HG03457 (cell line): ENCODE measurements around the gene BCKDK.
"Not testable (repeated sequence)": the region's sequence is repeated elsewhere in the genome, so short reads cannot be mapped to it uniquely, and the experiment has no call there.

Experiments used
- ATAC-seq: cut with Tn5 transposase; IDR thresholded peaks from one replicate; pipeline ENCODE4 v1.9.1; 2021; ENCODE audit warnings: moderate number of reproducible peaks; ENCODE audit not compliant: unreplicated experiment

Gene BCKDK

DNA sequence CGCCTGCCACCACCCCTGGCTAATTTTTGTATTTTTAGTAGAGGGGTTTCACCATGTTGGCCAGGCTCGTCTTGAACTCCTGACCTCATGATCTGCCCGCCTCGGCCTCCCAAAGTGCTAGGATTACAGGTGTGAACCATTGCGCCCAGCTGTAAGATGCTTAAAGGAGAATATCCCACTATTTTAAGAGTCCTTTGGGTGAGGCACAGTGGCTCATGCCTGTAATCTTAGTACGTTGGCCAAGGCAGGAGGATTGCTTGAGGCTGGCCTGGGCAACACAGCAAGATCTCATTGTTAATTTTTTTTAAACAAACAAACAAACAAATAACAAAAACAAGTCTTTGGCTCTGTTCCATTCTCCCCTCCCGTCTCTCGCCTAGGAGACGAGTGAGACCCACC is 32.9 kb downstream of the BCKDK start:
- ATAC-seq, result not testable (repeated sequence)

DNA sequence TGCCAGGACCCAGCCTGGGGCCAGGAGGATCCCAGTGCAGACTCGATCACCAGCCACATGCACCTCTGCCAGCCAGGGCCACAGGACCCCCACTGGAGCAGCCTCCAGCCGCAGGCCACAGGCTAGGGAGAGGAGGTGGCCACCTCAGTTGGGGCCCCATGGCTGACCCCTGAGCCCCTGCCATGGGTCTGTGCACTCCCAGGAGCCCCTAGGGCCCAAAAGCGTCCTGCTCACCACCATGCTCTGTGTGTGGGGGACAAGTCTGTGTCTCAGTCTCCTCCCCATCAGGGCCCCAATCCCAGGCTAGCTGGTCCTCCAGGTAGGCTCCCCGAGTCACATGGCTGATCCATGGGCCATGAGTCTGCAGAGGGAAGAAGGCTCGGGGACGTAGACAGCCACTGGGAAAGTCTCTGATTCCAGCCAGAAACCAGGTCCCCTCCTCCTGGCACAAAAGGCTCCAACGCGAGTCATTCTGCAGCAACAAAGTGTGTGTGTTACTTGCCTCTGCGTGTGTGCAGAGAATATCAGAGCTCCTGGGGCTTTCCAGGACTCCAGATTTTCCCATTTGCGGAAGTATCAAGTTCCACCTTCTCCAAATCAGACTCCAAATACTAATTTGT is 33.4 kb downstream of the BCKDK start:
- ATAC-seq, result no peak

DNA sequence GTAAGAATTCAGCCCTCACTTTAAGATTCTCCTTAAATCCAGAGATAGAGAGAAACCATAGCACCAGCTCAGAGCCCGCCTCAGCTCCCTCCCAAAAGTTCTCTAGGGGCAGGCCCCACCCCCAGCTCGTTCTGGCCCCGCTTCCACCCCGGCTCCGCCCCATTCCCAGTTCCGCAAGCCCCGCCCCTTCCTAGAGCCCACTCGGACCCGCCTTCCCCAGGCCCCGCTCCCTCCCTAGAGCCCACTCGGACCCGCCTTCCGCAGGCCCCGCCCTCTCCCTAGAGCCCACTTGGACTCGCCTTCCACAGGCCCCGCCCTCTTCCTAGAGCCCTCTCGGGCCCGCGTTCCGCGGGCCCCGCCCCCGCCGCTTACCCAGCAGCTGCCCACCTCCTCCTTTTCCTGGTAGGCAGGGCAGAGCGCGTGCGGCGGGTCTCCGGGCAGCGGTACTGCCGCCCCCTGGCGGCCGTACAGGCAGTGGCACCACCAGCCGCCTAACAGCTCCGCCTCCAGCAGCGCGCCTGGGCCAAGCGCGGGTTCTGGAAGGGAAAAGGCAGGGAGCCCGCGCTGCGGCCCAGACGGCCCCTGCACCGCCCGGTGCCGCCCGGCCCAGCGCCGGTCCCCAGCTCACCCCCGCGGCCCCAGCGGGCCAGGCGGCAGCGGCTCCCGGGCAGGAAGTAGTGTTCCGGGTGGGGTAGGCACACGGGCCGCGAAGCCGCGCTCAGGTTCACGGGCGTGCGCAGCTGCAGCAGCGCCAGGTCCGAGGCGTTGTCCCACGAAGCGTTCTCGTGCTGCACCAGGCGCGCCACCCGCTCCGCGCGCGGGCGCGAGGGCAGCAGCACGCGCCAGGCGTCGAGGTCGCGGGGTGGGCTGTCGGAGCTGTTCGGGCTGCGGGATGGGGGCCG is 34.2 kb downstream of the BCKDK start:
- peak; percentile 86 for ATAC-seq

DNA sequence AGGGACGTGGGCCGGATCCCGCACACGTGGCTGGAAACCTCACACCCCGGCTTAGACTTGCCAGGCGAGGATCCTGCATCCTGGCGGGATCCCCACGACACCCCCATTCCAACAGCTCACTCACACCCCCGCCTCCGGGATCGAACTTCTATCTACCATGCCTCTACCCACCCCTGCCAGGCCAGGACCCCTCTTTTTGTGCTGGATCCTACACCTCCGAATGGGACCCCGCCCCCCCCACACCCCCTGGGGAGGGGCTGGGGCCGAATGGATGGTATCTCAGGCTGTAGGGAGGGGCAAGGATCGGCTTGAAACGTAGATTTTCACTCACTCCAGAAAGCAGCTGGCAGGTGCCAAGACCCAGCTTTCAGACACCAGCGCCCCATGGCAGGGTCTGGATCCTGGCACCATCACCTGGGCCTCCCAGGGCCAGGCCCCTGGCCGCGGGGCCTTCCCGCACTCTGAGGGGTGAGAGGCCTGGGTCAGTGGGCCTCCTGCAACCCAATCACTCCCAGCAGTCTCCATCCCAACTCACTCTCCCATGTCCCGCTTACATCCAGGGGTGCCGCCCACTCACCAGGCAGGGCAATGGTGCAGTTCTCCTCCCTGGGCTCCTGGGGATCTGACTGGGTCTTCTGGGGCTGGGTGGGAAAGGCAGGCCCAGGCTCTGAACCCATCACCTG is 35.0 kb downstream of the BCKDK start:
- no peak for ATAC-seq

DNA sequence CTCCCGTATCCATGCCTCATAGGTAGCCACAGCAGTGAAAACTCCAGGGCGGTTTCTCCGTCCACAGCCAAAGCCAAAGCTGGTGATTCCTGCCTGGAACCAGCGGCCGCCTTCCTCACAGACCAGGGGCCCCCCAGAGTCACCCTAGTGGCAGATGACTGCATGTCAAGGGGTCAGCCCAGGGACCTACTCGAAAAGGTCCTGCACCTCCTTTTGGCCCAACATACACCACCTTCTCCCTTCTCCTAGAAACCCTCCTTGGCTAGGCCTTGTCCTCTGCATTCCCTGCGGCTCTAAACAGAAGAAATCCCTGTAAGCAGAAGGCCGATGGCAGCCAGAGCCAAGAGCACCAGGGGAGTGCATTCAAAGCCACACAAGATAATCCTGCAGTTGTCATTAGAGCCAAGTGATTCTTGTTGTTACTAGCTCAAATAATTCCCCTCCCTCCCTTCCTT is 35.5 kb downstream of the BCKDK start:
- ATAC-seq, result no peak

DNA sequence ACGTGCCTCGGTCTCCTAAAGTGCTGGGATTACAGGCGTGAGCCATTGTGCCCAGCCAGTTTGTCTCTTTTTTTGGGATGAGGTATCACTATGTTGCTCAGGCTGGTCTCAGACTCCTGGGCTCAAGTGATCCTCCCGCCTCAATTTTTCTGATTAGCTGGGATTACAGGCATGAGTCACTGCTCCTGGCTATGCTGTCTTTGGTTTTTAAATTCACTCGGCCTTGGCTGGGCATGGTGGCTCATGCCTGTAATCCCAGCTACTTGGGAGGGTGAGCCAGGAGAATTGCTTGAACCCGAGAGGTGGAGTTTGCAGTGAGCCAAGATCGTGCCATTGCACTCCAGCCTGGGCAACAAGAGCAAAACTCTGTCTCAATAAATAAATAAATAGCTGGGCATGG is 36.2 kb downstream of the BCKDK start:
- ATAC-seq, result not testable (repeated sequence)

DNA sequence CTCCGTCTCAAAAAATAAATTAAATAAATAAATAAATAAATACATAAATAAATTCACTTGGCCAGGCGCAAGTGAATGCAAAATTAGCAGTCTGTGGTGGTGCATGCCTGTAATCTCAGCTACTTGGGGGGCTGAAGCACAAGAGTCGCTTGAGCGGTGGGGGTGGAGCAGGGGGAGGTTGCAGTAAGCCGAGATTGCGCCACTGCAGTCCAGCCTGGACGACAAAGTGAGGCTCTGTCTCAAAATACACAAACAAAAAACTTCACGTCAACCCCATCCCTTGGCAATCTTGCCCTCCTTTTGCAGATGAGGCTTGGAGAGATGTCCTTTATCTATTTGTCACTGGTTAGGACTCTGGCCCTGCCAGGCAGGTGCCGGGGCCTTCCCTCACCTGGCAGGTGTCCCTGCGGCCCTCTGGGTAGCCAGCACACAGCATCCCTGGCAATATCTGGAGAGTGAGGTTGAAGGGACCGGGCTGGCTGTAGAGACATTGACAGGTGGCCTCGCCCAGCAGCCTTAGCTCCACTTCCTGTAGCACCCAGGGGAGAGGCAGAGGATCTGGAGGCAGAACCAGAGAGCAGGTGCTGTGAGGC is 37.3 kb downstream of the BCKDK start:
- no peak for ATAC-seq

DNA sequence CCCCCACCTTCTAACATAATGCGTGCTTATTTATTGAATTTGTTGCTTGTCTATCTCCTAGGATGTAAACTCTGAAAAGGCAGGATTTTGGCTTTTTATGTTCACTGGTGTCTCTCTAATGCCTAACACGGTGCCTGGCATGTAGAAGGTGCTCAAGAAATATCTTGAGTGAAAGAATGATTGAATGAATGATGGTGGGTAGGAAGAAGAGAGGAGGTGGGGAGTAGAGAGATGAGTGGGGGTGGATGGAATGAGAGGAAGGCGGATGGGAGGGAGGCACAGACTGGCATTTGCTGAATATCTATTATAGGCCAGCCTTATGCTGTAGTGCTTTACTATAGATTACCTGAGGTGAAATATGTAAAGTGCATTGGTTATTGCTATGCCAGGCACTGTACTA is 39.4 kb downstream of the BCKDK start:
- ATAC-seq, result no peak

DNA sequence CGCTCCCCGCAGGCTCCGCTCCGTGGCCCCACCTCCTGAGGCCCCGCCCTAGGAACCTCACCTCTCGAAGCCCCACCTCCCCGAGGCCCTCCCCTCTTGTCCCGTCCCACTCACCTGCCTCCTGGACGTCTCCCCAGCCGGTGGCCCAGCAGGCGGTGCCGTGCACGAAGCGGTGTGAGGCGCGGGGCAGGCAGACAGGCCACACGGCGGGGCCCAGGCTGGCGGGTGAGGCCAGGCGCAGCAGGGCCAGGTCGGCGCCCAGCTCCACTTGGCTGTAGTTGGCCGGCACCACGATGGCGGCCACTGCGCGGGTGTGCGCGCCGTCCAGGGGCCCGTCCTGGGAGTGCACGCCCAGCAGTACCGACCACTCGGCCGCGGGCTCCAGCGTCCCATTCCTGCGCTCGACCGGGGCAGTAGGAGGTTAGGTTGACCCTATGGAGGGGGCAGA is 40.1 kb downstream of the BCKDK start:
- no peak for ATAC-seq

DNA sequence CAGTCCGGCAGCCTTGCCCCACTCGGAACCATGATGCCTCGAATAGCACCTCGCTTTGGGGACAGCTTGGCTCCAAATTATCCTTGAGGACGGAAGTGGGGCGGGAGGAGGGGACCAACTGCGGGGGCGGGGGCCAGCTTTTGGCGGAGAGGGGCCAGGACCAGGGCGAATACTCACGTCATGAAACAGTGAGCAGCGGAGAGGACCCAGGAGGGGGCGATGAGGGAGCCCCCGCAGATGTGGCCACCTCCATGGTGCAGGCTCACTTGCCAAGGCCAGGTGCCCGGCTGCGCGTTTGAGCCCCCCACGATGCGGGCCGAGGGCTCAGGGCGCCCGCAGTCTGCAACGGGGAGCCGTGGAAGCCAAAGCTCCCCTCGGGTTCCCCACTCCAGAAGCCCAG is 40.7 kb downstream of the BCKDK start:
- ATAC-seq, result no peak

DNA sequence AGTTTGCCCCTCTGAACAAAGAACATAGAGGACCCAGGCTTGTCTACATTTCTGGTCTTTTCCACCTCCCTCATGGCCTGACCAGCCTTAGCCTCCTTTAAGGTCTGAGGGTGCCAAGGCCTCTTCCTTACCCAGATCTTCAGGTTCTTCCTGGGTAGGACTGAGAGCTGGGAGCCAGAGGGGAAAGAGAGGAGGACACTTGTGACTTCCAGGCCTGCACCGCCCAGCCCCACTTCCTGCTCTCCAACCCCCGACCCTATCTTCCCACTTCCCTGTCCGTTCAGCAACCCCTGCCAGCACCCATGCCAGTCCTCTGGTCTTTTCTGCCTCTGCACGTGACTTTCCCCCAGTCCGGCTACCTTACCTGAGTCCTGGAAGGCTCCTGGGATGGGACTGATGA is 41.1 kb downstream of the BCKDK start:
- no peak for ATAC-seq

DNA sequence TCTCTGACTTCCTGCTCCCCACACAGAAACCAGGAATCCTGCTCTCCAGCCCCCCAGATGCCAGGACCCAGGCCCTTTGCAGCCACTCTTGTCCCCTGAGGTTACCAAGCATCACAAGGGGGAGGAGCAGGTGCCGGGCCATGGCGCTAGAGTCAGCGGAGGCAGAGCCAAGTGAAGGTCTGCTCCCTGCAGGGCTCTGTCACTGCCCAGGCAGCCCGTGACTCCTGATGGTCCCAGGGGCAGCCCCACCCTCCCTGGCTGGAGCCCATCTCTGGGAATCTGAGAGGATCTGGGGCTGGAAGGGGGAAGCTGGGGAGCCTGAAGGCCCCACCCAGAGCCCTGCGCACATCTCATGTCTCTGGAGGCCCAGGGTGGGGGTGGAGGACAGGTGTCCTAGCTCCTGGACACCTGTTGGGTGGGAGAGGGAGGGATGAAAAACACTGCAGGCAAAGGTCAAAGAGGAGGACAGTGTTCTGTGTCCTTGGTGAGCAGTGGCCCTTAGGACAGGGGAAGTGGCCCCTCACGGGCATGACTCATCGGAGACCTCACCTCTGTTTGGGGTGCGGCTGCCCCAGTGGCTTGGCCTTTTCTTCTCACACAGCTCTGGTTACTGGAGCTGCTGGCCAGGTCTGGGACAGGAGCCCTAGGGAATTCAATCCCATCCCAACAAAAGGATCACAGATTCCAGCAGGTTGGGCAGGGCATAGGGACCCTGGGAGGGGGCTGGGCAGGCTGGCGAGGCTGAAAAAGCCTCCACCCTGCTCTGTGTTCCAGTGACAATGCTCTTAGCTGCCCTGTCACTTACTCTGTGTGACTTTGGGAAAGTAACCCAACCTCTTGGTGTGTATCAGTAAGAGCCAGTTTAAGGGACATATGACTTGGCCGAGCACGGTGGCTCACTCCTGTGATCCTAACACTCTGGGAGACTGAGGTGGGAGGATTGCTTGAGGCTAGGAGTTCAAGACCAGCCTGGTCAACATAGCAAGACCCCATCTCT is 42.0 kb downstream of the BCKDK start, which contains the start of gene PRSS36:
PRSS36 (minus strand) TSS at position 173 of the 997 bp plus-strand sequence; CDS start at position 142, 31 bp downstream.
- ATAC-seq, result no peak

DNA sequence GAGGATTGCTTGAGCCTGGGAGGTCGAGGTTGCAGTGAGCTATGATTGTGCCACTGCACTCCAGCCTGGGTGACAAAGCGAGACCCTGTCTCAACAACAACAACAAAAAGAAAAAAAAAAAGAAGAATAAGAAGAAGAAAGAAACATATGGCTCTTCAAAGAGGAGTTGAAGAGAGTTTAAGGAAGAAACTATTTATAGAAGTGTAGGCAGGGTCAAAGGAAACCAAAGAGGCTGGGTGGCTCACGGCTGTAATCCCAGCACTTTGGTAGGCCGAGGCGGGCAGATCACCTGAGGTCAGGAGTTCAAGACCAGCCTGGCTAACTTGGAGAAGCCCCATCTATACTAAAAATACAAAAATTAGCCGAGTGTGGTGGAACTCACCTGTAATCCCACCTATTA is 42.8 kb downstream of the BCKDK start:
- not testable (repeated sequence) for ATAC-seq

DNA sequence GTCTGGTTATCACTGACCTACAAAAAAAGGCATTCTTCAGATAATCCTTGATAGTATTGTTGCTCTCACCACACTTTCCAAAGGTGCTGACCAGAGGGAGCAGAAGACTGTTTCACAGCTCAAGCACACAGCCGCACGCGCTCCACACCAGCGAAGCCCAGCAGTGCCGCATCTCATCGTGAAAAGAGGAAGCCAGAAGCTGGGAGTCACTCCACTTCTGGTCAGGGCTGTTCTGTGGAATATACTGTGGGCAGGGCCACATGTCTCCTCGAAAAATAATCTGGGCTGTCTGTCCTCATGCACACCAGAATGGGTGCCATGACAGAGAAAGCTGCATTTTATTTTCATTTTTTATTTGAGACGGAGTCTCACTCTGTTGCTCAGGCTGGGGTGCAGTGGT is 49.0 kb downstream of the BCKDK start:
- no peak for ATAC-seq
